AG04449 (cell line): ENCODE measurements around the gene CEACAM16.

Experiments
- CTCF ChIA-PET: fragments of 350-600 bp; formaldehyde crosslinking; extraction: SDS; loops from one replicate; lab custom pipeline; 2021; ENCODE audit warnings: antibody characterized with exemption; lab: Yijun Ruan, JAX
- POLR2A ChIA-PET: fragments of 400-600, 350-600 bp; formaldehyde crosslinking; extraction: SDS; loops from one replicate; lab custom pipeline; 2020; ENCODE audit warnings: antibody characterized with exemption, inconsistent platforms; lab: Yijun Ruan, JAX
- DNase-seq: peaks from one replicate; pipeline ENCODE4 v3.0.0-alpha.2; 2010; ENCODE audit warnings: low read depth, low spot score
- H3K4me3 ChIP-seq: 2 replicates; pipeline ENCODE4 v1.5.1; 2011; ENCODE audit warnings: low read depth, mild to moderate bottlenecking, control low read depth, low read length
- TF ChIP-seq, protein P1 (sequence below): IDR thresholded peaks from one replicate; pipeline ENCODE4 v1.5.1; 2011; ENCODE audit warnings: mild to moderate bottlenecking, moderate library complexity, low read length, control low read depth, inconsistent platforms; ENCODE audit not compliant: insufficient read depth; ENCODE audit errors: missing control alignments

Gene CEACAM16

DNA sequence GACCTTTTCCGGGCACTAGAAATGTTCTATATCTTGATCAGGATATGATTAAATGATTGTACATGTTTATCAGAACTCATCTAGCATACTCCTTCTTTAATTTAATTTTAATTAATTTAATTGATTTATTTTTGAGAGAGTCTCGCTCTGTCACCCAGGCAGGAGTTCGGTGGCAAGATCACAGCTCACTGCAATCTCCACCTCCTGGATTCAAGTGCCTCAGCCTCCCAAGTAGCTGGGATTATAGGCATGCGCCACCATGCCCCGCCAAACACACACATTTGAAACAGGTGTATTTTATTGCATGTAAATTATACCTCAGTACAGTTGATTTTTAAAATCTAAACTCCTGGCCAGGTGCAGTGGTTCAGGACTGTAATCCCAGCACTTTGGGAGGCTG is 32.1 kb downstream of the CEACAM16 start:
- CTCF ChIA-PET: interaction anchor here (1.1 to 19.8 kb wide), 3 partner anchors 38 to 67 kb away, joined by 4 to 694 read pairs (median 5); no protein-coding TSS in a partner anchor
- POLR2A ChIA-PET: no interaction called here
- TF ChIP-seq, protein P1, sequence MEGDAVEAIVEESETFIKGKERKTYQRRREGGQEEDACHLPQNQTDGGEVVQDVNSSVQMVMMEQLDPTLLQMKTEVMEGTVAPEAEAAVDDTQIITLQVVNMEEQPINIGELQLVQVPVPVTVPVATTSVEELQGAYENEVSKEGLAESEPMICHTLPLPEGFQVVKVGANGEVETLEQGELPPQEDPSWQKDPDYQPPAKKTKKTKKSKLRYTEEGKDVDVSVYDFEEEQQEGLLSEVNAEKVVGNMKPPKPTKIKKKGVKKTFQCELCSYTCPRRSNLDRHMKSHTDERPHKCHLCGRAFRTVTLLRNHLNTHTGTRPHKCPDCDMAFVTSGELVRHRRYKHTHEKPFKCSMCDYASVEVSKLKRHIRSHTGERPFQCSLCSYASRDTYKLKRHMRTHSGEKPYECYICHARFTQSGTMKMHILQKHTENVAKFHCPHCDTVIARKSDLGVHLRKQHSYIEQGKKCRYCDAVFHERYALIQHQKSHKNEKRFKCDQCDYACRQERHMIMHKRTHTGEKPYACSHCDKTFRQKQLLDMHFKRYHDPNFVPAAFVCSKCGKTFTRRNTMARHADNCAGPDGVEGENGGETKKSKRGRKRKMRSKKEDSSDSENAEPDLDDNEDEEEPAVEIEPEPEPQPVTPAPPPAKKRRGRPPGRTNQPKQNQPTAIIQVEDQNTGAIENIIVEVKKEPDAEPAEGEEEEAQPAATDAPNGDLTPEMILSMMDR: no peak
- no peak for DNase-seq
- no peak overlapping the region for H3K4me3 ChIP-seq

GRCh38 chr19:44731622-44732021 is 32.7 kb downstream of the CEACAM16 start:
- TF ChIP-seq, protein P1: no peak
- no peak overlapping the region for H3K4me3 ChIP-seq
- DNase-seq: no peak
- CTCF ChIA-PET: interaction anchor here (1.1 to 19.8 kb wide), 5 partner anchors 7 to 67 kb away, joined by 4 to 694 read pairs (median 6); no protein-coding TSS in a partner anchor
- POLR2A ChIA-PET: no interaction called here

DNA sequence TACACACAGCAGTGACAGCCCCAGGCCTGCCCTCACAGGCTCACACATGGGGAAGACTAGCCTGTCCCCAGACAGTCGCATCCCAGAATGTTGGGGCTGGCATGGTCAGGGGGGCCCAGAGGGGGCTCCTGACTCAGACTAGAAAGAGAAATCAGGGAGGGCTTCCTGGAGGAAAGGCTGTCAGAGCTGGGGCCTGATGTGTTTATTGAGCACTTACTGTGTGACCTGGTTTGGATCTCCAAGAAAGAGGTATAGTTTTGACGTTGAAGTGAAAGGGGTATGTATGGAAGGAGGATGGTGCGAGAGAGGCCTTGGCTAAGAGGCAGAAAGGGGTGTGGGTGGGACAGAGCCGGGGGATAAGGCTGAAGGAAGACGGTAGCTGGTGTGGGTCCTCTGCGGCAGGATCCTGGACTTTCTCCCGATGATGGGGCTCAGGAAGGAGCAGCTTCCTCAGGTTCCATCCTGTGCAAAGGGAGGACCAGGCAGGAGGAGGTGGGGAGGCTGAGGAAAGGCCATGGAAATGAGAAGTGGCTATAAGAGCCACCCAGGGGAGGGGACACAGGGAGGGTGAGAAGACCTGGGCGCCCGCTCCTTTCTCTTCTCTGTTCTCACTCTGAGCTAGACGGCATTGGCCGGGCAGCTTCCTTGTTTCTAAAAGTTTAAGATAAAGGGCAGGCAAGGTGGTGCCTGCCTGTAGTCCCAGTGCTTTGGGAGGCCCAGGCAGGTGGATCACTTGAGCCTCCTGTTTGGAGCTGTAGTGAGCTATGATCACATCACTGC is 33.5 kb downstream of the CEACAM16 start:
- ChIA-PET POLR2A (interaction anchor here (1.2 kb wide), 1 partner anchor 10 kb away, joined by 3 read pairs; no protein-coding TSS in a partner anchor), CTCF (interaction anchor here (0.8 to 19.8 kb wide), 8 partner anchors 8 to 126 kb away, joined by 3 to 694 read pairs (median 6); no protein-coding TSS in a partner anchor)
- TF ChIP-seq, protein P1: no peak
- no peak overlapping the region for H3K4me3 ChIP-seq
- no peak for DNase-seq

- ChIA-PET POLR2A (no interaction called here), CTCF (interaction anchor here (0.9 to 19.8 kb wide), 5 partner anchors 12 to 110 kb away, joined by 3 to 694 read pairs (median 6); no protein-coding TSS in a partner anchor)
- no peak overlapping the region for H3K4me3 ChIP-seq
- DNase-seq: no peak
- TF ChIP-seq, protein P1: no peak
Measured at GRCh38 chr19:44734357-44734756, 35.4 kb downstream of the CEACAM16 start.

DNA sequence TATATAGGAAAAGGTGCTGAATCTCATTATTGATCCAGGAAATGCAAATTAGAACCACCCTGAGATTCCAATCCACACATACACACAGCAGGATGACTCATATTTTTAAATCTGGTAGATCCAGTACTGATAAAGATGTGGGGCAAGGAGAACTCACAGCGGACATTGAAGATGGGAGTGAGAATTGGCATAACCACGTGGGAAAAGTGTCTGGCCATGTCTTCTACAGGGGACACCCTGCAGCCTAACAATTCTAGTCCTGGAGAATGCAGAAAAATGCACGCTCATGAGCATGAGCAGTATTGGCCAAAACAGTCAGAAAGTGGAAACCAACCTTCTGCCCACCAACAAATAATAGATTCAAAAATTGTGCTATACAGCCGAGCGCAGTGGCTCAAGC is 36.1 kb downstream of the CEACAM16 start:
- TF ChIP-seq, protein P1: no peak
- CTCF ChIA-PET: interaction anchor here (1.4 to 19.8 kb wide), 3 partner anchors 13 to 46 kb away, joined by 5 to 694 read pairs (median 6); no protein-coding TSS in a partner anchor
- H3K4me3 ChIP-seq: no peak overlapping the region
- POLR2A ChIA-PET: no interaction called here
- no peak for DNase-seq
